Measurements from ENCODE around the gene CEP135.
"Not testable (repeated sequence)": the region's sequence is repeated elsewhere in the genome, so short reads cannot be mapped to it uniquely, and the experiment has no call there.

CEP135 gene

GRCh38 chr4:55947912-55948725, 626 bp upstream of the CEP135 start:
- peak; percentile 50 to 51 for DNase-seq

- DNase-seq: no peak
Measured at GRCh38 chr4:55949482-55949802, 697 bp downstream of the CEP135 start.

GRCh38 chr4:55951191-55951922, 2.6 kb downstream of the CEP135 start:
- no peak for DNase-seq

- DNase-seq: no peak
Measured at GRCh38 chr4:55955710-55956109, 7.0 kb downstream of the CEP135 start.

GRCh38 chr4:55959655-55960054, 10.9 kb downstream of the CEP135 start:
- no peak for DNase-seq

GRCh38 chr4:55964046-55964445, 15.3 kb downstream of the CEP135 start:
- no peak for DNase-seq

GRCh38 chr4:55965585-55965984, 16.8 kb downstream of the CEP135 start:
- no peak for DNase-seq

GRCh38 chr4:55966324-55966723, 17.6 kb downstream of the CEP135 start:
- DNase-seq: not testable (repeated sequence)

- DNase-seq: no peak
Measured at GRCh38 chr4:55967376-55967775, 18.6 kb downstream of the CEP135 start.

- DNase-seq: no peak
Measured at GRCh38 chr4:55973650-55974049, 24.9 kb downstream of the CEP135 start.

GRCh38 chr4:55977811-55978210, 29.1 kb downstream of the CEP135 start:
- no peak for DNase-seq

- DNase-seq: no peak
Measured at GRCh38 chr4:55979562-55979961, 30.8 kb downstream of the CEP135 start.

GRCh38 chr4:55980725-55981124, 32.0 kb downstream of the CEP135 start:
- DNase-seq: no peak

- DNase-seq: no peak
Measured at GRCh38 chr4:55982976-55983375, 34.2 kb downstream of the CEP135 start.

- no peak for DNase-seq
Measured at GRCh38 chr4:55989766-55990165, 41.0 kb downstream of the CEP135 start.

GRCh38 chr4:55993994-55994663, 45.4 kb downstream of the CEP135 start:
- no peak for DNase-seq

GRCh38 chr4:55996646-55997045, 47.9 kb downstream of the CEP135 start:
- no peak for DNase-seq

- DNase-seq: no peak
Measured at GRCh38 chr4:56003606-56004005, 54.9 kb downstream of the CEP135 start.

GRCh38 chr4:56004235-56004634, 55.5 kb downstream of the CEP135 start:
- no peak for DNase-seq

GRCh38 chr4:56007154-56007553, 58.4 kb downstream of the CEP135 start:
- DNase-seq: no peak

GRCh38 chr4:56008206-56008605, 59.5 kb downstream of the CEP135 start:
- no peak for DNase-seq

GRCh38 chr4:56026596-56026995, 77.9 kb downstream of the CEP135 start:
- DNase-seq: no peak

GRCh38 chr4:56028165-56028564, 79.4 kb downstream of the CEP135 start:
- no peak for DNase-seq
